IPS-15b (cell line): ENCODE measurements around the gene CD82.

Source experiments
- H3K27me3 ChIP-seq: one replicate; pipeline ENCODE4 v1.6.1; 2013; ENCODE audit warnings: low read length; ENCODE audit not compliant: control insufficient read depth, insufficient read depth
- H3K36me3 ChIP-seq: one replicate; pipeline ENCODE4 v1.6.1; 2013; ENCODE audit warnings: low read length; ENCODE audit not compliant: control insufficient read depth, insufficient read depth
- H3K4me1 ChIP-seq: one replicate; pipeline ENCODE4 v1.6.1; 2013; ENCODE audit warnings: mild to moderate bottlenecking, low read length; ENCODE audit not compliant: control insufficient read depth, insufficient read depth
- H3K4me3 ChIP-seq: one replicate; pipeline ENCODE4 v1.5.1; 2013; ENCODE audit warnings: low read depth, low read length
- H3K9ac ChIP-seq: one replicate; pipeline ENCODE4 v1.6.1; 2013; ENCODE audit warnings: low read depth, mild to moderate bottlenecking, low read length
- H3K9me3 ChIP-seq: one replicate; pipeline ENCODE4 v1.6.1; 2013; ENCODE audit warnings: mild to moderate bottlenecking, low read length; ENCODE audit not compliant: control insufficient read depth, insufficient read depth

Gene CD82

DNA sequence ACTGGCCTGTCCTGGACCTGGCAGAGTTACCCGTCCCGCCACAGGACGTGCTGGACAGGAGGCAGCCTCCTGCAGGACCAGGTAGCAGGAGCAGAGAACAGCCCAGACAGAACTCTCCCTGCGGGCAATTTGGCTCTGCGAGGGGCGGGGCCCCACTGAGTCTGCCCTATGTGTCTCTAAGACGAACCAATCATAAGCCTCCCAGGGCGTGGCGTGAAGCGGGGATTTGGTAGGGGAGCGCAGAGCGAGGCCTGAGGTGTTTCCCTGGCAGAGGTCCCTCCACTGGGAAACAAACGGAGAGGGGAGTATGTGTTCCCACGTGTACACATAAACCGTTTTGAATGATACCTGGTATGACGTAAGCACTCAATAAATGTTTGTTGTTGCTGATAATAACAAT lies 7.4 kb downstream of the CD82 start:
- no peak overlapping the region for H3K4me3 ChIP-seq
- no peaks in the 10 kb centered on the region for H3K27me3 ChIP-seq
- no peaks in the 10 kb centered on the region for H3K4me1 ChIP-seq
- no peaks in the 10 kb centered on the region for H3K9me3 ChIP-seq
- no peaks in the 10 kb centered on the region for H3K36me3 ChIP-seq
- H3K9ac ChIP-seq = no peak overlapping the region

GRCh38 chr11:44573333-44573732 lies 7.9 kb downstream of the CD82 start:
- no peaks in the 10 kb centered on the region for H3K4me1 ChIP-seq
- no peaks in the 10 kb centered on the region for H3K27me3 ChIP-seq
- no peak overlapping the region for H3K9ac ChIP-seq
- no peaks in the 10 kb centered on the region for H3K36me3 ChIP-seq
- no peaks in the 10 kb centered on the region for H3K9me3 ChIP-seq
- H3K4me3 ChIP-seq = no peak overlapping the region

DNA sequence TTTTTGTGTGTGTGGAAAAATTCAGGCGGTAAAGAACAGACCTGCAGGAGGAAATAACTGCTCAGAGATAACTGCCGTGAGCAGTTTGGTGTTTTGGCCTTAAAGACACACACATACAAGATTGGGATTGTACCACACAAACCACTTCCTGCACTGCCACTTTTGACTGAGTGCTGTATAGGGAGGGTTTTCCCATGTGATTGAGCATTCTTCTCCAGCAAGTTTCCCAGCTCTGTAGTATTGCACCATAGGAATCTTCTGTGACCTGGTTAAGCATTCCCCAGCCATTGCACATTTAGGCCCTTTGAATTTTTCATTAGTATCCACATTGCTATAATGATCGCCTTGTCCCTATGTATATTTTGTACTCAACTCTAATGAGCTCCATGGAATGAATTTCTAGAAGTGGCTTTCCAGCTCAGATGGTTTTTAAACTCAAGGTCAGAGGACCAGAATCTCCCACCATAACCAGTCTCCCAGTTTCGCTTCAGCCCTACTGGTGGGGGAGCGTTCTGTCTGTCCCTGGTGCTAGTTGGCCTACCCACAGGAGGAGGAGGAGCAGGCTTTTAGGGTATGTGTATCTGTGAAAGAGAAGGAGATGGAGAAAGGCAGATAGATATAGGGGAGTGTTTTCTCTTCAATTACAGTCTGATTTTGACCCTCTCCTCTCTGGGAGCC lies 9.3 kb downstream of the CD82 start:
- Histone ChIP-seq H3K9me3 (no peaks in the 10 kb centered on the region), H3K9ac (no peak overlapping the region), H3K4me3 (no peak overlapping the region), H3K27me3 (no peaks in the 10 kb centered on the region), H3K36me3 (no peaks in the 10 kb centered on the region), H3K4me1 (no peaks in the 10 kb centered on the region)

DNA sequence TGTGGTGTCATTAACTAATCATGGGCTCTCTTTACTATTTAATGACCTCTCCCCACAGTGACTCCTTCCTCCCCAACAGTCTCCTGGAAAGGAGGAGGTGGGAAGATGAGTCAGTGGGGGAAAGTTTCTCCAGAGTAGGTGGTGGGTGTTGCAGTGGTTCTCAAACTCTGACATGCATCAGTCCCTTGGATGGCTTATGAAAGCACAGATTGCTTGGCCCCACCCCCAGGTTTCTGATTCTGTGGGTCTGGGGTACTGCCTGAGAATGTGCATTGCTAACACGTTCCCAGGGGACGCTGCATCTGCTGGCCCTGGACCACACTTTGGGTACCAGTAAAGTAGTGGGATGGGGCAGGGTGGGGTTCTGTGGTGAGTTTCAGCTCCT lies 9.8 kb downstream of the CD82 start:
- no peak overlapping the region for H3K9ac ChIP-seq
- no peaks in the 10 kb centered on the region for H3K9me3 ChIP-seq

DNA sequence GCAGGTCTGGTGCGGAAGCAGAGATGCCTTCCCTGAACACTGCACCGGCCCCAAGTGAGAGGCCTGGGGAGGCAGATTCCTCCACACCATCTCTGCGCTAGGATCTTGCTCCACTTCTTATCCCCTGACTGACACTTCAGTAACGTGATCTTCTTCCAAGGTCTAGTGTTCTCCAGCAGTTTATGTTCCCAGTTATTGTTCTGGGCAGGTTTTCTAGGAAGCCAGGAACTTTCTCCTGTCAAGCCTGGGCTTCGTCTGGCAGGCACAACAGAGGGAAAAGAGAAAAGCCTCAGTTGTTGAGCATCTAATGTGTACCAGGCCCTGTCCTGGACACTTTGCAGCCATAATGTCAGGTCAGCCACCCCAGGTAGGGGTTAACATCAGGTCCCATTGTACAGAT lies 10.5 kb downstream of the CD82 start:
- Histone ChIP-seq H3K9me3 (no peaks in the 10 kb centered on the region), H3K27me3 (no peaks in the 10 kb centered on the region), H3K4me1 (no peaks in the 10 kb centered on the region), H3K36me3 (no peaks in the 10 kb centered on the region), H3K9ac (no peak overlapping the region), H3K4me3 (no peak overlapping the region)

More for the DNA sequence above, 9.8 kb downstream of the CD82 start:
- no peak overlapping the region for H3K4me3 ChIP-seq
- H3K36me3 ChIP-seq = no peaks in the 10 kb centered on the region
- H3K27me3 ChIP-seq = no peaks in the 10 kb centered on the region
- no peaks in the 10 kb centered on the region for H3K4me1 ChIP-seq

DNA sequence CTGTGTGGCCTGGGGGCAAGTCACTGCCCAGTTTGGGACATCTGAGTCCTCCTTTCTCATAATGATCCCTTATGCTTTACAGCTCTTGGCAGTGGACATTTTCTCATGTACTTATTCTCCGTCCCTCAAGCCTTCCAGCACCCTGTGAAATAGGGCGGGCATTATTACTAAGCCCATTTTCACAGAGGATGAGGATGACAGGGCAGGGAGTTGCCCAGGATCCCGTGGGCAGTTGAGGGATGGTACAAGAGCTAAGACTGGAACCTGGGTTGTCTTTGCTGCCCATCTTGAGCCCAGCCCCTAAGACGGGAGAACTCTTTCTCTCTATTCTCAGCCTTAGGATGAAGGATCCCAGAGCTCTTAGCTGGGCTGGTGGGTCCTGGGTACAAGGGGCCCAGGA lies 11.2 kb downstream of the CD82 start:
- Histone ChIP-seq H3K9me3 (no peaks in the 10 kb centered on the region), H3K27me3 (no peaks in the 10 kb centered on the region), H3K4me3 (no peak overlapping the region), H3K36me3 (no peaks in the 10 kb centered on the region), H3K9ac (no peak overlapping the region), H3K4me1 (no peaks in the 10 kb centered on the region)

DNA sequence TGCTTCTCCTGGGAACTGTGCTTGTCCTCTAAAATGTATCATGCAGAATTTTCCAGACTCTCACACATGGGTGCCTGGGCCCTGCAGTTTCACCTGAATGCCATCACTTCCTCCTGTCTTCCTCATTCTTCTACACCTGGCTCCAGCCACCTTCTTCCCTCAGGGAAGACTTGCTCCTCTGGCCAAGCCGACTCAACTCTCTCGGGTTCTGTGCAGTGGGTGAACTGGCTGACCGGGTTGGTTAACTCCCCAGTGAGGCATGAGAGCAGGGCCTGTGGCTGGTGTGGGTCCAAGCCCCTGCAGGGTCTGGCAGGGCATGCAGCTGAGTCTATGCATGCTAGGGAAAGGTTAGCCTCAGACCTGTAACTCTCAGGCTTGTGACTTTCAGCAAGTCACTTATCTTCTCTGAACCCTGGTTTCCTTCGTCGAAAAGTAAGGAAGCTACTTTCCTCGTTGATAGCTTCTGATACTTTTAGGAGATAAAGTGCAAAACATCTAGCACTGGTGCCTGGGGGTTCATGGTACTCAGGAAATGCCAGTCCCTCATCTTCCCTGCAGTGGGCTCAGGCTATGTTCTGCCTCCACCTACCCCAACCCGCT lies 11.9 kb downstream of the CD82 start:
- H3K4me1 ChIP-seq = no peaks in the 10 kb centered on the region
- no peaks in the 10 kb centered on the region for H3K27me3 ChIP-seq
- no peaks in the 10 kb centered on the region for H3K36me3 ChIP-seq
- H3K4me3 ChIP-seq = no peak overlapping the region
- no peak overlapping the region for H3K9ac ChIP-seq
- no peaks in the 10 kb centered on the region for H3K9me3 ChIP-seq

GRCh38 chr11:44578279-44578678 lies 12.8 kb downstream of the CD82 start:
- Histone ChIP-seq H3K9me3 (no peaks in the 10 kb centered on the region), H3K36me3 (no peaks in the 10 kb centered on the region), H3K4me1 (no peaks in the 10 kb centered on the region), H3K4me3 (no peak overlapping the region), H3K27me3 (no peaks in the 10 kb centered on the region), H3K9ac (no peak overlapping the region)

DNA sequence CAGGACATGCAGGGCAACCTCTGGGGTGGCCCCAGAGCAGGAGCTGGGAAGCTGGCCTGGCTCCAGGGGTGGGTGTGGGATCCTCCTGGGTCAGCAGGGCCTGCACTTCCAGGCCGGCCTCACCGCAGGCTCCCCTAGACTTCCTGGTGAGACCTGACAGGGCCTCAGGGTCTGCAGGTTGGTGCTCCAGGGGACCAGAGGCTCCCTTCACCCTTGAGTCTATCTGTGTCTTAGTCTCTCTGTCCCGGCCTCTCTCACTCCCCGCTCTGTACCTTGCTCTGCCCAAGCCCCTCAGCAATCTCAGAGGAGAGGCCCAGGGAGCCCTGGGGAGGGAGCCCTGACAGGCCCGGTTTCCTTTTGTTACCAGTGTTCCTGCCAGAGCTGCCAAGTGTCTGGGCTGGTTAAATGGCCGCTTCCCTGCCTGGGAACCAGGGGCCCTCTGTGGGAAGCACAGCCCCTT lies 13.9 kb downstream of the CD82 start:
- Histone ChIP-seq H3K4me3 (no peak overlapping the region), H3K4me1 (no peaks in the 10 kb centered on the region), H3K9ac (no peak overlapping the region), H3K27me3 (no peaks in the 10 kb centered on the region), H3K36me3 (no peaks in the 10 kb centered on the region), H3K9me3 (no peaks in the 10 kb centered on the region)

GRCh38 chr11:44580701-44581100 lies 15.2 kb downstream of the CD82 start:
- no peak overlapping the region for H3K9ac ChIP-seq
- H3K27me3 ChIP-seq = no peaks in the 10 kb centered on the region
- H3K9me3 ChIP-seq = no peaks in the 10 kb centered on the region
- H3K4me3 ChIP-seq = no peak overlapping the region
- no peaks in the 10 kb centered on the region for H3K4me1 ChIP-seq
- H3K36me3 ChIP-seq = no peaks in the 10 kb centered on the region

DNA sequence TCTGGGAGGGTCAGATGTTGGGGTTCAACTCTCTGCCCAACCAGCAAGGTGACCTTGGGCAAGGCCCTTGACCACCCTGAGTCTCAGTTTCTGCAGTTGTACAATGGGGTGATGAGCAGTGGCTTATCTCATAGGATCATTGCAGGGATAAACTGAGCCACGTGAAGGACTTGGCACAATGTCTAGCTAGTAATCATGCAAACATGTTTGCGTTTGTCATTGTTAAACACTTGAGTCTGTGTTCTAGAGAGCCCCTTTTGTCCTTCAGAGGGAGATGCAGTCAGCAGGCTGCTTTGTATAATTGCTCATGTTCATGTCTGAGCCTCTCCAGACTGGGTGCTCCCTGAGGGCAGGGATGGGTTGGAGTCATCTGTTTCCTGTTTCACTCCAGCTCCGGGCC lies 15.8 kb downstream of the CD82 start:
- H3K27me3 ChIP-seq = no peaks in the 10 kb centered on the region
- no peaks in the 10 kb centered on the region for H3K36me3 ChIP-seq
- H3K4me1 ChIP-seq = no peaks in the 10 kb centered on the region
- H3K9me3 ChIP-seq = no peaks in the 10 kb centered on the region
- no peak overlapping the region for H3K4me3 ChIP-seq
- H3K9ac ChIP-seq = no peak overlapping the region

GRCh38 chr11:44582641-44583352 lies 17.3 kb downstream of the CD82 start:
- Histone ChIP-seq H3K4me1 (no peaks in the 10 kb centered on the region), H3K4me3 (no peak overlapping the region), H3K36me3 (no peaks in the 10 kb centered on the region), H3K9me3 (no peaks in the 10 kb centered on the region), H3K9ac (no peak overlapping the region), H3K27me3 (no peaks in the 10 kb centered on the region)
